ENCODE data around the gene LYPD6B. TPM values are rescaled to one million over a fixed set of nuclear protein-coding genes. Genes with fewer than 3 reads are reported as not detected.

Gene LYPD6B
- total and polyA plus RNA-seq, 10 donors: 0.46 to 3.5 (median 1.9) TPM

DNA sequence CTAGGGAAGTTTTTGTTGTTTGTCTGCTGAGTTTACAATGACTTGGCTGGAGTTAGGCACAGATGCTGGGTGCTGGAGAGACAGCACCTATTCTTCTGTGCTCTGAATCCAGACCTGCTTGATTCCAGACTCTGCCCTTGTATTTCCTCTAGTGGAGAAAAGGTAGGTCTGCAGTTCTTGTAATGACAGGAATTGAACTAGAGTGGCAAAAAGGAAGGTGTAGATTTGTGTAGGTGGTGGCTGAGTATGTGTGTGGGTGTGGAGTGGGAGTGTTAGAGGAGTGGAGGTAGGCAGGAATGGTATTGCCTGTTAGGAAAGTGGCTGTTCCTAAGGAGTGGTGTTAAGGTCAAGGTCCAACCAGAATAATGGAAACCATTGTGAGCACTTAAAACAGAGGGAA is 220.0 kb downstream of the LYPD6B start:
- no peak for DNase-seq
- peaks cover 0 to 17% (median 0%) of the 10 kb centered on the region in 7 donors for H3K27me3 ChIP-seq (replicated peaks in 1 of 7)
- intact Hi-C loops (cut with DNase I; ENCODE audit: low total_unique reads): no loop called here
- H3K4me1 ChIP-seq: no peaks in the 10 kb centered on the region
- peaks cover 0 to 17% (median 4%) of the 10 kb centered on the region in 8 donors for H3K9me3 ChIP-seq
- no peak overlapping the region for H3K27ac ChIP-seq
- TF ChIP-seq, protein P1, sequence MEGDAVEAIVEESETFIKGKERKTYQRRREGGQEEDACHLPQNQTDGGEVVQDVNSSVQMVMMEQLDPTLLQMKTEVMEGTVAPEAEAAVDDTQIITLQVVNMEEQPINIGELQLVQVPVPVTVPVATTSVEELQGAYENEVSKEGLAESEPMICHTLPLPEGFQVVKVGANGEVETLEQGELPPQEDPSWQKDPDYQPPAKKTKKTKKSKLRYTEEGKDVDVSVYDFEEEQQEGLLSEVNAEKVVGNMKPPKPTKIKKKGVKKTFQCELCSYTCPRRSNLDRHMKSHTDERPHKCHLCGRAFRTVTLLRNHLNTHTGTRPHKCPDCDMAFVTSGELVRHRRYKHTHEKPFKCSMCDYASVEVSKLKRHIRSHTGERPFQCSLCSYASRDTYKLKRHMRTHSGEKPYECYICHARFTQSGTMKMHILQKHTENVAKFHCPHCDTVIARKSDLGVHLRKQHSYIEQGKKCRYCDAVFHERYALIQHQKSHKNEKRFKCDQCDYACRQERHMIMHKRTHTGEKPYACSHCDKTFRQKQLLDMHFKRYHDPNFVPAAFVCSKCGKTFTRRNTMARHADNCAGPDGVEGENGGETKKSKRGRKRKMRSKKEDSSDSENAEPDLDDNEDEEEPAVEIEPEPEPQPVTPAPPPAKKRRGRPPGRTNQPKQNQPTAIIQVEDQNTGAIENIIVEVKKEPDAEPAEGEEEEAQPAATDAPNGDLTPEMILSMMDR (IDR thresholded peaks at IDR 0.05 in 8 of 11, conservative IDR thresholded peaks at IDR 0.05 in 3 of 11): no peak
- no peak overlapping the region for H3K4me3 ChIP-seq
- no peaks in the 10 kb centered on the region for H3K36me3 ChIP-seq

DNA sequence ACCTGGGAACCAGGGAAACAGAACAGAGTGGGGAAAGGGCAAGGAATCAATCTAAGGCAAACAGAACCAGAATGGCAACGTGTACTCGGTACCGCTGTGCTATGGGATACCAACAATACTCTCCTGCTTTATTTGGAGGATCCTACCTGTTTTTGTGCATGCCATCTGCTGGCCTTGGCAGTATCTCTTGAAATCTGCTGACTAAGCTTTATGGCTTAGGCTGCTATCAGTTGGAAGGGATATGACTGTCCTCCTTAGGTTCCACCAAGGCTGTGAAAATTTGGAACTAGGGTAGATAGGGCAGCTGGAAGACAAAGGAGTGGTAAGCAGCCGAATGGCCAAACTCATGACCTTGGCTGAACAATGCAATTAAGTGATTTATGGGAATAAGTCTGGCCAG is 220.6 kb downstream of the LYPD6B start:
- H3K9me3 ChIP-seq: peaks cover 0 to 13% (median 4%) of the 10 kb centered on the region in 8 donors
- intact Hi-C loops (cut with DNase I; ENCODE audit: low total_unique reads): no loop called here
- no peak overlapping the region for H3K4me3 ChIP-seq
- H3K4me1 ChIP-seq: no peaks in the 10 kb centered on the region
- no peak for TF ChIP-seq POLR2AphosphoS5 (IDR thresholded peaks at IDR 0.05)
- TF ChIP-seq, protein P1 (IDR thresholded peaks at IDR 0.05 in 8 of 11, conservative IDR thresholded peaks at IDR 0.05 in 3 of 11): no peak
- TF ChIP-seq POLR2A (IDR thresholded peaks at IDR 0.05): no peak
- DNase-seq: no peak
- 80 to 88% (median 82%) methylated on average over 4 of the region's 4 CpGs for WGBS, 5 donors
- H3K27ac ChIP-seq: no peak overlapping the region
- H3K36me3 ChIP-seq: no peaks in the 10 kb centered on the region
- peaks cover 0 to 17% (median 0%) of the 10 kb centered on the region in 7 donors for H3K27me3 ChIP-seq (replicated peaks in 1 of 7)

DNA sequence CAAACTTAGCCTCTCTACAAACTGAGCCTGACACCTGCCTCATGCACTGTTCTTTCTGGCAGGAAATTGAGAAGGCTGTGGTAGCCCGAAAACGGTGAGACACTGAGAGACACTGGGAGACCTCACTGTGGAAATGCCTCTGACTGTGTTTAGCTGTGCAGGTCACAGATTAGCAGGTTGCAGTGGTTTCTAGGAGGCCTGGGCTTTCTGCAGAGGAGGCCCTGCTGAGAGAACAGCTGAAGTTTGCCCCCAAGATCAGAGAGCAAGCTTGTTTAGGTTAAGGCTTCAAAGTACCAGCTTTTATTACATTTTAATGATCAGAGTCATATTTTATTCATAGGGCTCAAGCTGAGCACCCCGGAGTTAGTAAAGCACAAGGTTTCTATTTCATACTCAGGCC is 223.2 kb downstream of the LYPD6B start:
- H3K4me1 ChIP-seq: no peaks in the 10 kb centered on the region
- H3K4me3 ChIP-seq: no peak overlapping the region
- H3K27me3 ChIP-seq (replicated peaks in 1 of 7): peaks cover 0 to 17% (median 0%) of the 10 kb centered on the region in 7 donors
- intact Hi-C loops (cut with DNase I; ENCODE audit: low total_unique reads): no loop called here
- WGBS, 5 donors: 50 to 68% (median 64%) methylated on average over 3 of the region's 3 CpGs
- no peak for TF ChIP-seq POLR2A (IDR thresholded peaks at IDR 0.05)
- TF ChIP-seq POLR2AphosphoS5 (IDR thresholded peaks at IDR 0.05): no peak
- TF ChIP-seq, protein P1 (IDR thresholded peaks at IDR 0.05 in 8 of 11, conservative IDR thresholded peaks at IDR 0.05 in 3 of 11): no peak
- no peaks in the 10 kb centered on the region for H3K36me3 ChIP-seq
- H3K9me3 ChIP-seq: no peaks in the 10 kb centered on the region
- H3K27ac ChIP-seq: no peak overlapping the region
- no peak for DNase-seq

Other genes starting within 250 kb of the LYPD6B start
- gene KIF5C, start 163.5 kb upstream of the LYPD6B start, total RNA-seq: 1 to 10 TPM; 2.3 to 8.3 (median 6.2) TPM
- 1 to 10 TPM in 2 of 3 donors, under 1 TPM in 1; 0.61 to 1.4 (median 1.1) TPM for gene KIF5C, start 163.5 kb upstream of the LYPD6B start, polyA plus RNA-seq

Measured in spleen (tissue), 11 donors.